HG03095 (cell line): ENCODE data around the gene MXRA8.

ENCODE experiments used
- ATAC-seq: cut with Tn5 transposase; IDR thresholded peaks from one replicate; pipeline ENCODE4 v1.9.1; 2021; ENCODE audit warnings: moderate library complexity; ENCODE audit not compliant: unreplicated experiment

Gene MXRA8

GRCh38 chr1:1352786-1353388, 5.5 kb downstream of the MXRA8 start:
- ATAC-seq: no peak

- no peak for ATAC-seq
Observed at GRCh38 chr1:1351511-1352427, 6.6 kb downstream of the MXRA8 start.

GRCh38 chr1:1349256-1350012, 8.9 kb downstream of the MXRA8 start, which contains the start of gene DVL1:
Gene DVL1, minus strand, starts transcription at chr1:1349418. Its CDS starts 353 bp downstream, at chr1:1349065.
- peak; percentile 42 for ATAC-seq

GRCh38 chr1:1348420-1349255, 9.7 kb downstream of the MXRA8 start:
- ATAC-seq: peak; percentile 16

- ATAC-seq: no peak
Observed at GRCh38 chr1:1347663-1348419, 10.5 kb downstream of the MXRA8 start.

GRCh38 chr1:1347026-1347595, 11.2 kb downstream of the MXRA8 start:
- no peak for ATAC-seq

GRCh38 chr1:1346501-1346890, 11.9 kb downstream of the MXRA8 start:
- ATAC-seq: no peak

GRCh38 chr1:1345860-1346500, 12.4 kb downstream of the MXRA8 start:
- ATAC-seq: no peak

- ATAC-seq: no peak
Observed at GRCh38 chr1:1345384-1345783, 13.0 kb downstream of the MXRA8 start.

- ATAC-seq: no peak
Observed at GRCh38 chr1:1344655-1345361, 13.5 kb downstream of the MXRA8 start.

- ATAC-seq: no peak
Observed at GRCh38 chr1:1343811-1344421, 14.4 kb downstream of the MXRA8 start.

- no peak for ATAC-seq
Observed at GRCh38 chr1:1342584-1343115, 15.7 kb downstream of the MXRA8 start.

GRCh38 chr1:1342061-1342562, 16.2 kb downstream of the MXRA8 start:
- ATAC-seq: no peak

- no peak for ATAC-seq
Observed at GRCh38 chr1:1341549-1342021, 16.8 kb downstream of the MXRA8 start.

- no peak for ATAC-seq
Observed at GRCh38 chr1:1340791-1341548, 17.4 kb downstream of the MXRA8 start.

- ATAC-seq: no peak
Observed at GRCh38 chr1:1340185-1340584, 18.2 kb downstream of the MXRA8 start.

GRCh38 chr1:1338278-1338677, 20.1 kb downstream of the MXRA8 start:
- ATAC-seq: no peak
